ENCODE data around the gene BCL2. TPM values are rescaled to one million over a fixed set of nuclear protein-coding genes. Genes with fewer than 3 reads are reported as not detected.

The BCL2 gene
- total and polyA plus RNA-seq, 3 donors from 2014 or later, result 6.3 to 20.8 (median 16.0) TPM

DNA sequence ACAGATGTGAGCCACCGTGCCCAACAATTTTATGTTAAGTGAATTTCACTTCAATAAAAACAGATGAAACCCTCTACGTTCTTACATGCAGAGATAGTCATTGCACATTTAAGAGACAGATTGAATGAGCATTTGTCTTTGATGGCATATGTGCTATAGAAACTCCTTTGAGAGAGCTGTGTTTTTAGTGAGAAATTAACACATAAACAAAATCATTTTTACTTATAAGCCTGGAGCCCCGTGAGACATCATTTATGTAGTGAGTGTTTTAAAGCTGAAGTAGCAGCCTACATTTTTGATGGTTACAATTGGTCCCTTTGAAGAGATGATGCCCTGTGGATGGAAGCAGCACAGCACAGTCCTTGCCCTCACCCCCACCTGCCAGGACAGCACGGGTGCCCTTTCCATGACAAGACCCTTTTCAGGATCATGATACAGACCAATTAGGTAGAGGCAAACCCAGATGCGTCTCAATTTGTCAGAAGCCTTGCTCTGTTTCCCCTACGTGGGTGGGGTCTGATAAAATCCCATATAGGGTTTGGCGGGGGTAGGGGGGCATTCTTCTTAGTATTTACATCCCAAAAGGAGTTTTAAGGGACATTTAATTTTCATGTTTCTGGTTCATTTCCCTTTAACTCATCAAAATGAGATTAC lies 237.1 kb downstream of the BCL2 start:
- no peaks in the 10 kb centered on the region for H3K36me3 ChIP-seq (ENCODE audit: low read depth, missing control alignments)
- no peak for TF ChIP-seq POLR2A (IDR thresholded peaks at IDR 0.05)
- TF ChIP-seq, protein P1, sequence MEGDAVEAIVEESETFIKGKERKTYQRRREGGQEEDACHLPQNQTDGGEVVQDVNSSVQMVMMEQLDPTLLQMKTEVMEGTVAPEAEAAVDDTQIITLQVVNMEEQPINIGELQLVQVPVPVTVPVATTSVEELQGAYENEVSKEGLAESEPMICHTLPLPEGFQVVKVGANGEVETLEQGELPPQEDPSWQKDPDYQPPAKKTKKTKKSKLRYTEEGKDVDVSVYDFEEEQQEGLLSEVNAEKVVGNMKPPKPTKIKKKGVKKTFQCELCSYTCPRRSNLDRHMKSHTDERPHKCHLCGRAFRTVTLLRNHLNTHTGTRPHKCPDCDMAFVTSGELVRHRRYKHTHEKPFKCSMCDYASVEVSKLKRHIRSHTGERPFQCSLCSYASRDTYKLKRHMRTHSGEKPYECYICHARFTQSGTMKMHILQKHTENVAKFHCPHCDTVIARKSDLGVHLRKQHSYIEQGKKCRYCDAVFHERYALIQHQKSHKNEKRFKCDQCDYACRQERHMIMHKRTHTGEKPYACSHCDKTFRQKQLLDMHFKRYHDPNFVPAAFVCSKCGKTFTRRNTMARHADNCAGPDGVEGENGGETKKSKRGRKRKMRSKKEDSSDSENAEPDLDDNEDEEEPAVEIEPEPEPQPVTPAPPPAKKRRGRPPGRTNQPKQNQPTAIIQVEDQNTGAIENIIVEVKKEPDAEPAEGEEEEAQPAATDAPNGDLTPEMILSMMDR (IDR thresholded peaks at IDR 0.05), result no peak
- no peak for DNase-seq
- no peaks in the 10 kb centered on the region for H3K4me1 ChIP-seq
- H3K4me3 ChIP-seq, result no peak overlapping the region
- no peaks in the 10 kb centered on the region for H3K27me3 ChIP-seq
- no peaks in the 10 kb centered on the region for H3K9me3 ChIP-seq
- intact Hi-C loops (cut with DNase I; ENCODE audit: low total_unique reads), result no loop called here
- H3K27ac ChIP-seq, result no peak overlapping the region
- 87 to 92% methylated on average over 7 of the region's 7 CpGs for WGBS, 2 donors

DNA sequence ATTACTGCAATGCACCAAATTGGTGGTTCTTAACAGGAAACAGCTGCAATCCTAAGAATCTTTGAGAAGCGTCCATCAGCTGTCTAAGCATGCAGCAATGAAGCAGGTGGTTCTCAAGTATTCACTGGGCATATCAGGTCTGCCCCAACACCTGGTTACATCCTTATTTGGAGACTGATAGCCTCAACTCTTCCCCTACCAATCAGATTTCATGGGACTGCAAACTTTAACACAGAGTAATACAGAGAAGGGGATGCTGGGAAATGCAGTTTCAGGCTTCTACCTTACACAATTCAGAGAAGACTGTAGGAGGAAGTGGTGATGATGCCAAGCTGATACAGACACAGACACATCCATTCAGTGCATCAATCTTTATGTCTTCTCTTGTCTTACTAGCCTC lies 240.5 kb downstream of the BCL2 start:
- TF ChIP-seq, protein P1 (IDR thresholded peaks at IDR 0.05), result no peak
- TF ChIP-seq POLR2A (IDR thresholded peaks at IDR 0.05), result no peak
- WGBS, 2 donors, result 82 to 88% methylated on average over 1 of the region's 1 CpG
- Histone ChIP-seq H3K27me3 (no peaks in the 10 kb centered on the region), H3K36me3 (ENCODE audit: low read depth, missing control alignments) (no peaks in the 10 kb centered on the region), H3K4me3 (no peak overlapping the region), H3K9me3 (no peaks in the 10 kb centered on the region), H3K4me1 (no peaks in the 10 kb centered on the region), H3K27ac (no peak overlapping the region)
- intact Hi-C loops (cut with DNase I; ENCODE audit: low total_unique reads), result no loop called here
- DNase-seq, result no peak

DNA sequence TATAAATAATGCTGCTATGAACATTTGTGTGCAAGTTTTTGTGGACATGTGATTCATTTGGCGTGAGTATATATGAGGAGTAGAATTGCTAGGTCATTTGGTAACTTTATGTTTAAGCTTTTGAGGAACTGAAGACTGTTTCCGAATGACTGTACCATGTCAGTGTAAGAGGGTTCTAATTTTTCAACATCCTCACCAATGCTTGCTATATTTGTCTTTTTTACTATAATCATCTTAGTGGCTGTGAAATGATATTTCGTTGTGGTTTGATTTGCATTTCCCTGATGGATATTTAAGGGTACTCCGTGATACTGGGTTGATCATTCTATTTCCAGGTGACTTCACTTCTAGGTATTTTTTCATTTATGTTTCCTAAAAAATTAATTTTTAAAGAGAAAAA lies 241.1 kb downstream of the BCL2 start:
- intact Hi-C loops (cut with DNase I; ENCODE audit: low total_unique reads), result no loop called here
- DNase-seq, result no peak

DNA sequence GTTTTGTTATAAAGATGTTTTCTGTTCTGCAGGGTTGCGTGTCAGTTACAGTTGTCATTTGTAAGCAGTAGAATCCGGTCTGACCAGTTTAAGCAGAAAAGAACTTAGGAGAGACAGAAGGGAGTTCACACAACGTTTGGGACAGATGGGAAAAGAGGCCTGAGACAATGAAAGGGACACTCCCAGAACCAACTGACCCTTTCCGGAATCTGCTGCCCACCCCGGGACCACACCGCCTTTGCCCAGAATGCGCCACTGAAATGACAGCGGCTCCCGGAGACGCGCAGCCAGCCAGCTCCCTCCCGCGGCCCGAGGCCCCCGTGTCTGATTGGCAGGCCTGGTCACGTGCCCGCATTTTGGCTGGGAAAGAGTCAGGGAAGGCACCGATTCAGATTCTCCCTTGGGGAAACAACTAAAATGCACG lies 244.6 kb downstream of the BCL2 start:
- H3K27ac ChIP-seq, result no peak overlapping the region
- peak overlapping the region; percentile 34 to 40 for H3K4me3 ChIP-seq
- H3K9me3 ChIP-seq, result no peaks in the 10 kb centered on the region
- no peaks in the 10 kb centered on the region for H3K4me1 ChIP-seq
- no peaks in the 10 kb centered on the region for H3K36me3 ChIP-seq (ENCODE audit: low read depth, missing control alignments)
- DNase-seq, result peak; percentile 78
- TF ChIP-seq, protein P1 (IDR thresholded peaks at IDR 0.05), result no peak
- no peak for TF ChIP-seq POLR2A (IDR thresholded peaks at IDR 0.05)
- intact Hi-C loops (cut with DNase I; ENCODE audit: low total_unique reads), result no loop called here
- H3K27me3 ChIP-seq, result no peaks in the 10 kb centered on the region
- 9 to 20% methylated on average over 18 to 19 of the region's 19 CpGs for whole genome bisulfite sequencing, 2 donors

More for the DNA sequence above, 241.1 kb downstream of the BCL2 start:
- H3K27me3 ChIP-seq, result no peaks in the 10 kb centered on the region
- H3K4me1 ChIP-seq, result no peaks in the 10 kb centered on the region
- H3K36me3 ChIP-seq (ENCODE audit: low read depth, missing control alignments), result no peaks in the 10 kb centered on the region
- no peak for TF ChIP-seq POLR2A (IDR thresholded peaks at IDR 0.05)
- TF ChIP-seq, protein P1 (IDR thresholded peaks at IDR 0.05), result no peak
- WGBS, 2 donors, result 91 to 94% methylated on average over 4 of the region's 4 CpGs
- no peak overlapping the region for H3K4me3 ChIP-seq
- no peak overlapping the region for H3K27ac ChIP-seq
- H3K9me3 ChIP-seq, result no peaks in the 10 kb centered on the region

DNA sequence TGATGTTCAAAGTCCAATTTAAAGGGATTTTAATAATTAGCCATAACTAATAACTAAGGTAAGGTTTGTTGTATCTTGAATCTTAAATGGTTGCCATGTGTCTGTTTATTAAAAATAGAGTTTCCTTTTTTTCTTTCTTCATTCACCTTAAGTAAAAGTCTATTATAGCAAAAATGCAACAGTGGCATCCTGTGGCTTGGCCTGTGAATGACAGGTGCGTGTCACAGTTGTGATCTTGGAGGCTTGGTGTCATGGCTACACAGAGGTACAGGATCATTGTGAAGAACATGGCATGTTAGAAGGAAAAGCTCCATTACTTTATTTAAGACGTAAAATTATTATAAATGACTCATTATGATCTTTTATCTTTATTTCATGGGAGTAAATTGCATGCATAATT lies 246.1 kb downstream of the BCL2 start:
- Histone ChIP-seq H3K4me1 (no peaks in the 10 kb centered on the region), H3K27me3 (no peaks in the 10 kb centered on the region), H3K36me3 (ENCODE audit: low read depth, missing control alignments) (no peaks in the 10 kb centered on the region), H3K9me3 (no peaks in the 10 kb centered on the region), H3K27ac (no peak overlapping the region), H3K4me3 (no peak overlapping the region)
- TF ChIP-seq, protein P1 (IDR thresholded peaks at IDR 0.05), result no peak
- no peak for TF ChIP-seq POLR2A (IDR thresholded peaks at IDR 0.05)
- intact Hi-C loops (cut with DNase I; ENCODE audit: low total_unique reads), result no loop called here
- no peak for DNase-seq
- 75 to 77% methylated on average over 2 of the region's 2 CpGs for WGBS, 2 donors
